Activated CD8-positive, alpha-beta memory T cell treated with anti-CD3 and anti-CD28 coated beads, Interleukin-2, amount 50 U/mL, for 1 hour (primary cell): ENCODE measurements around the gene BCHE.
"Not testable (repeated sequence)": the region's sequence is repeated elsewhere in the genome, so short reads cannot be mapped to it uniquely, and the experiment has no call there.

ENCODE experiments used
- DNase-seq: peaks from one replicate; pipeline ENCODE4 v3.0.0-alpha.2; 2020; ENCODE audit errors: extremely low read depth

Gene BCHE

DNA sequence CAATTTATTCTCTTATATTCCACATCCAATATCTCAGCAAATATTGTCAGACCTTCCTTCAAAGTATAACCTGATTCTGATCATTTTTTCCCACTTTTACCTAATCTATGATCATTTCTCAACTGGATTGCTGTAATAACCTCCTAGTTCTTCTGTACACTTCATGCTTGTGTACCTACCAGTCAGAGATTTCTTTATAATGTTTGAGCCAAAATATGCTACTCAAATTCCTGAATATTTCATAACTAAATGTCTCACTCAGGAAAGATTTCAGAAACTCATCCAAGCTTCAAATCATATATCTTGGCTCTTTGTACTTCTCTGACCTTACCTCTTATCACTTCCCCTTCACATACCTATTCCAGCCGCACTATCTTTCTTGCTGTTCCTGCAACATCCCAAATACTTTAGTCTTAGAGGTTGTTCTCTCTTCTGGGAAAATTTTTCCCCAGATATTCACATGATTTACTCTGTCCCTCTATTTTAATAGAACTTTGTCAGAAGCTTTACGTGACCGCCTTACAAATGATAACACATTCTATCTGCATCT, 20.0 kb downstream of the BCHE start:
- DNase-seq = no peak

DNA sequence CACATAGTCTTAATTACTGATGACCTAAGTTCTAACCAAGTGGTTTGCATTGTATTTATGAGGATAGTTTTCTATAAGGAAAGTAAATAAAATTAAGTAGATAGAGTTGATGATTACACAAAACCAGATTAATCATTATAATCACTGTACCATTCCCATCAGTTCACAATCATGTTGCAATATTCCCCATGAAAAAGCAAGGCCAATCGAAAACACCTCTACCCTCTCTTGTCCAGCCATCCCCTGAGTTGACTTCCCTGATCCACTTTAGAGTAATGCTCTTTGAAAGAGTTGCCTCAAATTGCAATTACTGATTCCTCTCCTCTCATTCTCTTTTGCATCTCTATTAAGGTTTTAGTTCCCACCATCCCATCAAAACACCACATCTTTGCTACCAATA, 21.0 kb downstream of the BCHE start:
- DNase-seq = no peak

DNA sequence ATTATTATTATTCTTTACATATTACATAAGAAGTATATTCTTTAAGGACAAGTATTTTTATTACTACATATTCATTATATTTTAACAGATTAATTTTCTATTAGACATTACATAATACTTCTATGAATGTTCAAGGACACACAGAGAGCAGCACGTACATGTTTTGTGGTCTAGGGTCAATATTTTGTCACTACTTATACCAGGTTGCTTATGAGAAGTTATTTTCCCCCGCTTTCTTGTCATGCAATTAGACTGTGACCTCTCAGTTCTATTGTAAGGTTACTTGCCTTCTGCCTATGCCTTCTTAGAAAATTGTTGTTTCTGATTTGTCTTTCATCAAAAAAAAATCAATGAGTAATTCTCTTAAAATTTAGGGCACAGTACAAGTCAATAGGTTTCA, 21.5 kb downstream of the BCHE start:
- no peak for DNase-seq

DNA sequence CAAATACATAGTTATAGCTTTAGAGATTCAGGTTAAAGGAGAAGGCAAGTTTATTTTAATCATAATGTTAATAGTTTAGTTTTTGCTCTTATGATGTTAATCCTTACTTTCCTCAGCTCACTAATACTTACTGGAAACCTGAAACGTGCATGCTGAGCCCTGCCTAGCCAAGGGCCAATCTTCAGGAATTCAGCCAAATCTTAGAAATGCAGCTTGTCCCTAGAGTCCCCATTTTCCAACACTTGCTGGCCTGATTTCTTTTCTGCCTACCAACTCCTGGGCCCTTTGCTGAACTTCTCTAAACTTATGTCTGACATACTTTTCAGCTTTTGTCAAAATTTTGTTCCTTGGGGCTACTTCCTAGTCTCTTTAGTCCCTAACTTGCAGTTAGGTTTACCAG, 22.8 kb downstream of the BCHE start:
- no peak for DNase-seq

DNA sequence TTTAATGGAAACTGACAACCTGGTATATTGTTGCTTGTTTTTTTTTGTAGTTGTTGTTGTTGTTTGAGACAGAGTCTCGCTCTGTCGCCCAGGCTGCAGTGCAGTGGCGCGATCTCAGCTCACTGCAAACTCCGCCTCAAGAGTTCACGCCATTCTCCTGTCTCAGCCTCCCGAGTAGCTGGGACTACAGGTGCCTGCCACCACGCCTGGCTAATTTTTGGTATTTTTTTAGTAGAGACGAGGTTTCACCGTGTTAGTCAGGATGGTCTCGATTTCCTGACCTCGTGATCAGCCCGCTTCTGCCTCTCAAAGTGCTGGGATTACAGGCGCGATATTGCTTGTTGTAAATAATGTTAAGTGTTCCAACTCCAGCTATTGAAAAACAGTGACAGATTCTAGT, 29.3 kb downstream of the BCHE start:
- not testable (repeated sequence) for DNase-seq

DNA sequence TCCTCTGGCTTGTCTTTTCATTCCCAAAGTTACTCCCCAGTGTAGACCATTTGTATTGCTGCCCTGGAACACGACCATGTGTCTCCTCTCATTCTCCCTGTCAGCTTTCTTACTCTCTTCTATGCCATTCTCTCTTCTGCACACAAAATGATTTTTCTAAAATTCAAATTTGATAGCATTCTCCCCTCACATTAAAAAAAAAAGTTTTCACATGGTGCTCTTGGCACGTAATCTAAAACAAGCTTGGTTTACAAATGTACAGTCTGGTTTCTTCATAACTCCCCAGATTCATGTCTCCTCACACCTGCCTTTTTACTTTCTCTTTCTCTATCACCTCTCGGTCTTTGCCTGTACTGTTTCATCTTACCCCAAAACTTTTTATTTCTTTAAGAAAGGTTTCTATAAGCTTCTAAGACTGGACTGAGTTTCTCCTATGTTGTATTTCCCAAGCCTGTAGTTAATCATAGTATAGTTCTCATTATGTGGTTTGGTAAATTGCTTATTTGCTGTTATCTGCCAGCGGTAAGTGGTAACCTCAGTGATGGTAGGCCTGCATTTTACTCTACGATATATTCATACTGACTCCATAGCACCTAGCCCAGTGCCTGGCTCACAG, 31.2 kb downstream of the BCHE start:
- no peak for DNase-seq

DNA sequence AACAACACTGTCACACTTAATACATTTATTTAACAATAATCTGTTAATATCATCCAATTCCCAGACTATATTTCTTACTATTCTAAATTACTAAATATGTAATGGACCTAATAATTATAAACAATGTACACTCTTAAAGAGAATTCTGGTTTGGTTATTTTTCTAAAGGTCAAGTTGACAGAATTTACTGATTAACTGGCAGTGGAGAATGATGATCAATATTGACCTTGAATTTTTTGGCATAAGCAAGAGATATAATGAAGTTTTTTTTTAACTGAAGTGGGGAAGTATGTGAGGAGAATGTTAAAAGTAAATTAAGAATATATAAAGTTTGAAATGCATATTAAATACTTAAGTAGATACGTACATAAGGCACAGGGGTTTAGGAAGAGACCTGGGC, 33.8 kb downstream of the BCHE start:
- no peak for DNase-seq

DNA sequence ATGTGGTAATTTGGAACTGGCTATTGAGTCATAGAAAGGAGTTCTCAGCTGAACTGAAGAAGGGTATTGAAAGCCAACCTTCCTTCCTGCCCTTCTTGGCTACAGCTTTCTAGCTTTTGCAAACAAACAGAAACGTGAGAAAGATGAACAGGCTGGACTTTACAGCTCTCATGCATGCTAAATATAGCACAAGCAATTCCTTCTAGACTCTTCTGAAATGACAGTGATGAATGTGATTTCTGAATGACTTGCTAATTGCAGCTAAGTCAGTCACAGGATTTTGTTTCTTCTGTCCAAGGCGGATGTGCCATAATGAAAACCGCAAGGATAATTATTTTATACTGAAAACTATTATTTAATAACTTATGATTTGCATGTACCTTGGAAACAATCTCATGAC, 36.3 kb downstream of the BCHE start:
- no peak for DNase-seq

DNA sequence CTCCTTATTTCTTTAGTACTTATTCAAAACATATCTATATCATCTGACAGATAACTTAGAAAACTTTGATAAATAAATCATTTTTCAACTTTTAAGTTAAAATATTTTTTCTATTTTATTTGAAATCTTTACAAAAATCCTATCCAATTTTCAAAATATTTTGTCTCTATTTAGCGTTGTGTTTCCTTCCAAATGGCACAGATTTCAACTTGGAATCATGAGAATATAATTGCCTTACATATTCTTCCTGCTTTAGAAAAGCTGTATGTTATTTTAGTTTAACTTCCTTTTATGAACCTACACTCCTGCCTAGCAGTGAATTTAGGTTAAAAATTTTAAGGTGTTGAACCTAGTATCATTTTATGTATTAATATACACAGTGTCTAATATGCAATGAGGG, 38.2 kb downstream of the BCHE start:
- DNase-seq = no peak

DNA sequence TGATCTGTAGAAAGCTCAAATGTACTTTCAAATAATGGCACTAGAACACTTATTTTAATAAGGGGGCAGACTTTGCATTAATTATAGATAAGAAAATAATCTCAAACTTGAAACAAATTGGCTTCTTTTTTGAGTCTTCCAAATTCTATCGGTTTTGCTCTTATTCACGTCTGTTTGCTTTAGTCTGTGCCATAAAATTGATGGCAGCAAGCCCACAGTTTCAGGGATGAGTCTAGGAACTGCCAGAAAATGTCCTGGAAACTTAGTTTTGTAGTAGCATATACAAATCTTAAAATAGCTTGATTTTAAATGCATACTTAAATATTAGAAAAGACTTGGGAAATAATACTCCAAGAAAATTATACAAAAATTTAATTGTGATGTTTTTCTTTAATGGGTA, 39.7 kb downstream of the BCHE start:
- DNase-seq = no peak

DNA sequence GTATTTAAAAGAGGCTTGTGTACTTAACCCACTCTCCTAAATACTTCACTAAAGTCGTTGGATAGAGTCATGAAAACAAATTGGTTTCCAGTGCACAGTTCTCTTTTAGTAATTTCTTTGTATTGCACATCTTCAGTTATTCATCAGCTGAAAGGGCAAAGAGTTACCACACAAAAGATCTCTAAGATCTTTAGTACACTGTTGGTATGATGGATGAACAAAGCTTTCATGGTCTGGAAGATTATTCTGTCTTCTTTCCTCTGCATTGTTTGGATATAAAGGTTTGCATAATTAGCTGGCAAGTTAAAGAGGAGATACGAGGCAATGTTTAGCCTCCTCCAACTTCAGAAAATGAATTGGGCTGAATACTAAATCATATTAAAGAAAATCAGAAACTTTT, 40.5 kb downstream of the BCHE start:
- no peak for DNase-seq

DNA sequence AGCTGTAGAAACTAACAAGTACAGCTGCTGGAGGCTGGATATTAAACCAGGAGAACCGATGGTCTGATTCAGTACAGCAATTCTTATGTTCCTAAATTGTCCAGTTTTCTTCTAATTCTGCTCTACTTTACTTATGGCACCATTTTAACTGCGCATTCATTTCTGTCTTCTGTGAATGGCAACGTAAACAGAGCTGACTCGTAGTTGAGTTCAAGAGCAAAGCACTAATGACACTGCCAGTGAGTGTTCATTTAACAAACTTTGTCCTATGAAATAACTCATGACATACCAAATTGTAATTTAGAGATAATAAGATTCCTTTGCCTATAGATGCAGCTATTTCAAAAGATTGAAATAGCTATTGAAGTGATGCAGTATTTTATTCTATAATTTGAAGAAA, 48.7 kb downstream of the BCHE start:
- DNase-seq = no peak

DNA sequence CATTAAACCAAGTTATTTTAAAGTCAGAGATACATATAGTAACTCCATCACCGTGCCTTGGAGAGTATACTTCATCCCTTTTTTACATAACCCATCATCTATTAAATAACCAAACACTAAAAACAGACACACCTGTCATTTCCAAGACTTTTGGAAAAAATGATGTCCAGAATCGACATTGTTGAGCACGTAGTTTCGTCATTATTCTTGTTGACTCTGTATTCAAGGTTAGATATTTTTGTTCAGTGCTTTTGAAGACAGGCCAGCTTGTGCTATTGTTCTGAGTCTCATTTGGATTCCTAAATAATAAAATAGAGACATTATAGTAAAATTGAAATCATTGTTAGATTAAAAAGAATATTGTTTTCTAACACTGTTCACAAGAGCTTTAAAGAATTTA, 51.2 kb downstream of the BCHE start:
- DNase-seq = no peak

DNA sequence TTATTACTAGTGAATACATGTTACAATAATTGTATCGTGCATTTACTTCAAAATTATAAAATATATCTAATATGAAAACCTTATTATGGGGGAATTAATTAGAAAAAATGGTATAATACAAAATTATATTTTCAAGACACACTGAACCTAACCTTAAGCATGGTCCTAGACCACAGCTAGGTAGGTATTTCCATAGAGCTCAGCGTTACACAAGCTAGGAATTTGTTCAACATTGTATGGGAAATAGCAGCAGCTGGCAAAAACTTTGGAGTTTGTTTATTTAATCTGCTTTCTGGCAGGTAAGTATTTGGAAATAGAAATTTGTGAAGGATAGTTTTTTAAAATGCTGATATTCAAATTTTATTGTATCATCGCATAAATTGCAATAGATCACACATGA, 52.9 kb downstream of the BCHE start:
- DNase-seq = no peak

DNA sequence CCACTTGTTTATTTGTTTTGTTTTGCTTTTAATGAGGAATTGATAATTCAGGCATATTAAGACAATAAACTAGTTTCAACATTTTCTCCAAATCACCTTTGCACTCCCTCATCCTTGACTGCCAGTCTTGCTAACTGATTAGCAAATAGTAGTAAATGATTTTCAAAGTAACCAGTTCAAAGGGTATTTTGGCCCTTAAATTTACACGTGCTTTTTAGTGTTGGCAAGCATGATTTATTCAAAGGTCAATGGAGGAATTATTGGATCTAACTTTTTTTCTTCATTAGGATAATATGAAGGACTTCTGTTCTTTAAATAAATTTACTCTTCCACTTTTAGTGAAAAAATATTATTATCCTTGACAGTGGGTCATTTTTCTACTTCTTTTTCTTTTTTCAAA, 53.8 kb downstream of the BCHE start:
- no peak for DNase-seq

DNA sequence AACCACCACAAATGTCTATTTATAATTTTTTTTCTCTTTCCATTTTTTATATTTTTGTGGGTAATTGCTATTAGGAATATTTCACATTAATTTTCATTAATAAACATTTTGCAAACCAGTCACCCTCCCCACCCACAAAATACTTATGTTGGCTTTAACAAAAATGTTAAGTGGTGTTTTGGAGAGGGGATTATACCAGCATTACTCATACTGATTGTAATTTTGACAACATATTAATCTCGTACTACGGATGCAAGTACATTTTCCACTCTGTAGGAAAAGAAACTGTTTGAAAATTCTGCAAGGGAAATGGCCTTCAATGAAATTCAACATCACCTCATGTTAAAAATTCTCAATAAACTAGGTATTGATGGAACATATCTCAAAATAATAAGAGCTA, 58.3 kb downstream of the BCHE start:
- DNase-seq = no peak

DNA sequence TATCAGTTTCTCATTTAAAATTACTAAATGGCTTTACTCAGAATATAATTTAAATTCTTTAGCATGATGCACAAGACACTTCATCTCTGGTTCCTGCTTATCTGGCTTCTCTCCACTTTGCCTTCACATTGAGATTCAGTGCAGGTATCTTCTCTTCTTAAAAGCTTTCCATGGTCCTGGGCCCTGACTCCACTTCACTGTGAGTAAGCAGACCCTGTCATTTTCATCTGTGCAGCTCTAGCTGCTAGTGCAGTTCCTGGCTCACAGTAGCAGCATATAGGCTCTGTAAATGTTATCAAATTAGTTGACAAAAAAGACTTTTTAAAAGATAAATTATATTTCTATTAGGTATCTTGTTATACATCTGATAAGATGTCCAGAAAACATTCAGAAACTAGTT, 58.8 kb downstream of the BCHE start:
- DNase-seq = no peak

DNA sequence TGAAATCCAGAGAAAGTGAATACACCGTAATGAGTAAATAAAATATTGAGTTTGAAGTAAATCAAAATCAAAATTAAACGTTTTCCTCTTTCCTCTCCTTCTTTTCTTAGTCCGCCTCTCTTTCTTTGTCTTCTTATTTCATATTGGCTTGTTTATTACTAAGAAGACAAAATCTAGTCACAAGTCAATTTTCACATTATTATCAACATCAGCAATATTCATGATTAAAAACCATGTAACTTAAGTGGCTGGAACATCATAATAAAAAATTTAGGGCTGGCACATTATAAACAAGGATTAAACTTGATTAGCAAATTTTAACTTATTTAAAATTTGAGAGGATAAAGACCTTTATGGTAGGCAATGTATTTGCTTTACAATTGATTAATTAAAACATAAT, 61.4 kb downstream of the BCHE start:
- no peak for DNase-seq

DNA sequence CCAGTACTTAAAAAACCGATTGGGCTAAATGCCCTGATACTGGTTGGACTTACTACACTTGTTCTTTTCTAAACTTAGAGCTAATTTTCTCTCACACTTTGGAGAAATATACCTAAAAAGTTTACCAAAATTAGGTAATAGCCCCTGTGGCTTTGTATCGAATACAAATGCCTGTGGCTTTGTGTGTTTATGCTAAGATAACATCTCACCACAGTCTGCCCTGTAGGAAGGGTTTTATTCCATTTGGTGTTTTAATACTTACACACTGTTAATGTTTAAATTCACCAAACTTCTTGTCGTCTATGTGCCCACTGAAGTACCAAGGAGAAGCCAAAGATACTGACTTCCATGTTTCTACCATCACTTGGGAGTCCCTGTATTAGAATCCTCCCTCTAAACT, 66.4 kb downstream of the BCHE start:
- DNase-seq = no peak

DNA sequence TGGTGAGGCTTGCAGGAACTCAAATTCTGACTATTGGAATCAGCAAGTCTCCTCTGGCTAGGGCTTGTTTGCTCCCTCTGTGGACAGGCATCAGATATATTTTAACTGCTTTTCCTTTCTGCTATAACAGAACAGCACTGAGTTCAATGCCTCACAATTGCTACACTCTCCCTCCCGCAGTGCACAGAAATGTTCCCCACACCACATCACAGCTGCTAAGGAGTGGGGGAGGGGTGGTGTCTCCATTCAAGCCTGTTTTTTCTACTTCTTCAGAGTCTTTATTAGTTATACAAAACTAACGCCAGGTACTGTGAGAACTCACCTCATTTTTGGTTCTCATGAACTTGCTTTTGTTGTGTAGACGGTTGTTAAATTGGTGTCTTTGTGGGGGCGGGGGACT, 68.5 kb downstream of the BCHE start:
- DNase-seq = no peak

DNA sequence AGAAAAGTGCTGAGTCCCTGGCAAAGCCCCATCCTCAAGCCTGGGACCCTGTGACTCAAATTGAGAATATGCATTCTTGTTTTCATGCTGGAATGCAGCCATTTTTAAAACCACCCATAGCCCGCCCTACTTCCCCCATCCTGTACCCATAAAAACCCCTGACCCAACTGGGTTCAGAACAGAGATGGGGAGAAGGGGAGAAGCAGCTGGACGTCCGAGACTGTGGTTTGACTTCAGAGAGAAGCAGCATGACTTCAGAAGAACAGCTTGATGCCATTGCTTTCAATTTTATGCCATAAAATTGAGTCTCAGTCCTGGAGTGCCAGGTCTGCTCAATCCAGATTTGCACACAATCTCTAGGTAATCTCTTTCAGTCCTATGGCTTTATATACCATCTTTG, 78.2 kb downstream of the BCHE start:
- DNase-seq = no peak

DNA sequence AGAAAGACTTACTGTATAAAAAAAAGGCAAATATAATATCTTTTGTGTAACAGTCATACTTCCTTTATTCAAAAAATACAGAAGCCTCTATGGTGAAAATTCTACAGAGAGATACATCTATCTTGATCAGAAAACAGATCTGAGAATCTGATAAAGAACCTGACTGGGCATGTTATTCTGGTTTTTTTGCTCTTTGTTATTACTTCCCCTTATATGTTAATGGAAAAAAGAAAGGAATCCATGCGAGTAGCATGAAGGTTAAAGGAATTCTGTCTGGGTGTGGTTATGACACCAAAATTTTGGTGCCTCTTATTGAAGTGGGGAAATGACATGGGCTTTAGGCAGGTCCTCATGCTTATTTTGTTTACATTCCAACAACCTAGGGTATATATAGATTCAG, 81.7 kb downstream of the BCHE start:
- DNase-seq = no peak

DNA sequence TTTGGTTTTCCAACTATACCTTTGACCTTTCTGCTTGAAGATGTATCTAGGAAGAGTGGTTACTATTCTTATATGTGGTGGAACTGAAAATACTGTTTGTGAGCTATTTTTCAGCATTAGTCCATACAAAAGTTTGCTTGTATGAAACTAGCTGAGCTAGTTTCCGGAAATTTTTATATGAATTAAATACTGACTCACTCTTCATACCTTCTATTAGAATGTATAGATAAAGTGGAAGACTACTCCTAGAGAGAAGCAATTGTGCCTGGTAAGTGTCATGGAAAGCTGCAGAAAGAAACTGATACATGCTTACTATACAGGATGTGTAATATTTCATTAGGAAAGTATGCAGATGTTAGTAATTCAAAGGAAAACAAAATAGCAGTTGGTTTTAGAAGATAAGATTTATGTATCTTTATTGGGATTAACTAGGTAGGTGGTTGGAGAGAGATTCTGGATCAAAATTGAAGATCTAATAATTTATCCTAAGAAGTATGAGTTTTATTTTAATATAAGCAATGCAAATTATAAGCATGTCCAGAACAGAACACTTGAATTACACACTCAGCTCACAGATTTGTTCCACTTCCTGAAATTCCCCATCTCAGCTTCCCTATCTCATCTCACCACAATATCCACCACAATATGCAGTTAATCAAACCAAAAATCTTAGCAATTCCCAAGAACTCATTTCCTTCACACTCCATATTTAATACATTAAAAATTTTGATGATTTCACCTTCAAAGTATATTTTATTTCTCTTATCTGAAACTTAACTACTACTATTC, 82.8 kb downstream of the BCHE start:
- no peak for DNase-seq

DNA sequence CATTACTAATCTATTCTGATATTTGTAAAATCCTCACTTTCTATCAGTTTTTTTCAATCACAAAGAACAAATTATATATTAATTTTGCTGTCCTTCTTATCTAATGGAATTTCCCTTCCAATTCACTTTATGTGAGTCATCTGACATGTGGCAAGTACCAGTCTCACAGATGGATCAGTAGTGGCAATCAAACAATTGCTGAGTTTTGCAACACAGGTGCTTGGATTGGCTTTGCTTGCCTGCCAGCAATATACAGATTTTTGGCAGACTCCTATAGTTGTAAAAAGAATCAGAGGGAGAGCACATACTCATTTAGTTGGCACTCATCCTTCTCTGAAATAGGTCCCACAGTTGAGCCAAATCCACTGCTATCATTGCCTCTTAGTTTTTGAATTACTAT, 83.7 kb downstream of the BCHE start:
- no peak for DNase-seq
